Measurements from ENCODE around the gene DHRS7B.

- TF ChIP-seq CTCF (IDR thresholded peaks at IDR 0.05), result no peak
- TF ChIP-seq POLR2A (IDR thresholded peaks at IDR 0.05), result no peak
These were observed 36.5 kb upstream of the DHRS7B start for GRCh38 chr17:21089933-21090901.

All from esophagus squamous epithelium (tissue), 4 donors.